22Rv1 (cell line): Measurements from ENCODE around the gene NFKBIA.

Experiments used
- H3K27ac ChIP-seq: fragments of 450-650 bp; 2 replicates; pipeline ENCODE4 v1.5.1; 2017
- ZFX ChIP-seq: fragments of 450-650 bp; IDR thresholded peaks from 2 replicates; pipeline ENCODE4 v1.6.1; 2017; ENCODE audit warnings: antibody characterized with exemption, borderline replicate concordance
- TF ChIP-seq, protein P1 (sequence below): fragments of 450-650 bp; IDR thresholded peaks from 2 replicates; pipeline ENCODE4 v1.5.1; 2017; ENCODE audit warnings: mild to moderate bottlenecking

NFKBIA gene

GRCh38 chr14:35352274-35353233 is 52.0 kb downstream of the NFKBIA start:
- H3K27ac ChIP-seq: peak overlapping the region; percentile 84
- TF ChIP-seq, protein P1, sequence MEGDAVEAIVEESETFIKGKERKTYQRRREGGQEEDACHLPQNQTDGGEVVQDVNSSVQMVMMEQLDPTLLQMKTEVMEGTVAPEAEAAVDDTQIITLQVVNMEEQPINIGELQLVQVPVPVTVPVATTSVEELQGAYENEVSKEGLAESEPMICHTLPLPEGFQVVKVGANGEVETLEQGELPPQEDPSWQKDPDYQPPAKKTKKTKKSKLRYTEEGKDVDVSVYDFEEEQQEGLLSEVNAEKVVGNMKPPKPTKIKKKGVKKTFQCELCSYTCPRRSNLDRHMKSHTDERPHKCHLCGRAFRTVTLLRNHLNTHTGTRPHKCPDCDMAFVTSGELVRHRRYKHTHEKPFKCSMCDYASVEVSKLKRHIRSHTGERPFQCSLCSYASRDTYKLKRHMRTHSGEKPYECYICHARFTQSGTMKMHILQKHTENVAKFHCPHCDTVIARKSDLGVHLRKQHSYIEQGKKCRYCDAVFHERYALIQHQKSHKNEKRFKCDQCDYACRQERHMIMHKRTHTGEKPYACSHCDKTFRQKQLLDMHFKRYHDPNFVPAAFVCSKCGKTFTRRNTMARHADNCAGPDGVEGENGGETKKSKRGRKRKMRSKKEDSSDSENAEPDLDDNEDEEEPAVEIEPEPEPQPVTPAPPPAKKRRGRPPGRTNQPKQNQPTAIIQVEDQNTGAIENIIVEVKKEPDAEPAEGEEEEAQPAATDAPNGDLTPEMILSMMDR: no peak
- no peak for TF ChIP-seq ZFX

DNA sequence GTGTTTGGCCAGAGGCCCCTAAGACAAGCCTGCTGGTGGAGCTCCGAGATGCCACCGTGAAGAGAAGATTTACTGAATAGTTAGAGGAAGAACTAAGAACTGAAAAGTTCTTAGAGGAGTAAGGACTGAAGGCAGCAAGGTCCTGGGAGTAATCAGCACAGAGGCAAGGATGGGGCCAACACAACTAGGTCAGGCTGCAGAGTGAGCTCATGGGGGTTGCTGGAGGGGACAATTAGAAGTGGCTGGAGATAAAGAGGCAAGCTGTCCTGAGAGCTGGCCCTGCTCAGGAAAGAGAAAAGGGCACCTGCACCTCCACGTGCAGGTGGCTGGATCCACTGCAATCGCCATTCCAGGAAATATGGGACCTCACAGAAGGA is 52.7 kb downstream of the NFKBIA start:
- TF ChIP-seq ZFX: no peak
- TF ChIP-seq, protein P1: no peak
- peak overlapping the region; percentile 84 for H3K27ac ChIP-seq
